Measurements from ENCODE around the gene VMAC. TPM values are rescaled to one million over a fixed set of nuclear protein-coding genes. Genes with fewer than 3 reads are reported as not detected.

The VMAC gene
- total and polyA plus RNA-seq, 2 of the 13 experiments (the other 11 are each of a cell fraction or from before 2014, with no cell fraction given), result 2.4 TPM

DNA sequence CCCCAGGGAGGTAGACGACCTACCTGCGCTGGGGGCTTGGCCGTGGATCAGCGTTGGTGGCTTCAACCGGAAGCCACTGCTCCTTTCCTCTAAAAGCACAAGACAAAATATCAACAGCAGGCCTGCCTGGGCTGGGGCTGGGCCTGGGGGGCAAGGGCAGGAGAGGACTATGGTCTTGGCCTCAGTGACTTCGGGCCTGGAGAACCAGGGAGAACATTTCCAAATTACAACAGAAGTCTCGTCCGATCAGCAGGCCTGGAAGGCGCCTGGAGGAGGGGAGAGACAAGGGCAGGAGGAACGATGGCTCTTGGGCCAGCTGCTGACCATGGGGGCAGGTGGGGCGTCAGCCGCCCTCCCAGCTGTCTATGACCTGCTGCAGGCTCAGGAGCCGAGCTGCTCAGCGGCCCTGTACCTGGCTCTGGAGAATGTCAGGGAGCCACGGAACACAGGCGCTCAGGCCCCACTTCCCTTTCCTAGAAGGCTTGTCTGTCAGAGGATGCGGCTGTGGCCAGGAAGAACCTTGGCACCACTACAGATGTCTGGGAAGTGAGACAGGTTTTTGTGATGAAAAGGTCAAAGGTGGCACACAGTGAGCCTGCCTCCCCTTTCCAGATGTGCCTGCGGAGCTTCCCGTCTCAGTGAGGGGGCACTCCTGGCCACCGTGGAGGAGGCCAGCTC is 28.9 kb downstream of the VMAC start (continued):
- no peak for TF ChIP-seq AFF4 (CRISPR knock-in tag; IDR thresholded peaks at IDR 0.05)
- no peak for TF ChIP-seq ZNF503 (CRISPR knock-in tag; IDR thresholded peaks at IDR 0.05)
- TF ChIP-seq ZNF782 (CRISPR knock-in tag; IDR thresholded peaks at IDR 0.05; ENCODE audit: borderline replicate concordance), result no peak
- TF ChIP-seq CREB1 (IDR thresholded peaks at IDR 0.05), result no peak
- no peak for TF ChIP-seq CREB1 (CRISPR knock-in tag; IDR thresholded peaks at IDR 0.05)
- TF ChIP-seq PTBP1 (IDR thresholded peaks at IDR 0.05; ENCODE audit: low read depth, low read length, poor library complexity, severe bottlenecking), result no peak

GRCh38 chr19:5934069-5934401 is 29.4 kb downstream of the VMAC start:
- BruUV-seq (replicated peaks), result no TSS peak
- peaks cover 31% of the 10 kb centered on the region for H3K79me2 ChIP-seq (ENCODE audit: insufficient read depth, low read length)
- ChIA-PET CTCF (ENCODE audit: low intra/inter-chr PET ratio, low total read pairs) (no interaction called here), POLR2A (interaction anchor here (0.5 to 1.1 kb wide), 2 partner anchors 10 to 21 kb away, joined by 3 read pairs; no protein-coding TSS in a partner anchor)
- intact Hi-C loops (cut with micrococcal nuclease; ENCODE audit: unreplicated experiment) (no loop called here), in situ Hi-C loops (cut with HindIII; ENCODE audit: extremely low pct_ligation_motif_present, low pct_unique_long_range_greater_than_20kb) (no loop called here)
- H3K4me2 ChIP-seq (ENCODE audit: low read depth, low read length), result no peak overlapping the region
- H3K9me3 ChIP-seq (ENCODE audit: low read length), result no peaks in the 10 kb centered on the region
- DNase-seq (ENCODE audit: low spot score) (no peak), FAIRE-seq (no peak), ATAC-seq (no peak)
- no peaks in the 10 kb centered on the region for H3K27me3 ChIP-seq (ENCODE audit: control insufficient read depth in 1 of 2, insufficient read depth in 2 of 2, low read length in 2 of 2)
- H2AFZ ChIP-seq (ENCODE audit: low read length), result no peak overlapping the region
- H3K27ac ChIP-seq (ENCODE audit: extremely low read length, insufficient read depth, low read length), result no peak overlapping the region
- H3K4me3 ChIP-seq (replicated peaks in 1 of 3; ENCODE audit: insufficient read depth in 1 of 3, low read depth in 2 of 3, low read length in 3 of 3), result no peak overlapping the region
- no peak overlapping the region for H3K9ac ChIP-seq (ENCODE audit: insufficient read depth, low read depth, low read length)
- 96% methylated on average over 5 of the region's 5 CpGs for WGBS (ENCODE audit: low lambda C conversion rate)
- peaks cover 36% of the 10 kb centered on the region; the same call in 1 of the 2 replicates for H4K20me1 ChIP-seq (ENCODE audit: insufficient read depth, low read length)
- peaks cover 54 to 87% of the 10 kb centered on the region in 2 experiments for H3K36me3 ChIP-seq (replicated peaks in 1 of 2; ENCODE audit: control insufficient read depth in 1 of 2, insufficient read depth in 2 of 2, low read length in 2 of 2)
- no peaks in the 10 kb centered on the region for H3K4me1 ChIP-seq (ENCODE audit: insufficient read depth, low read length)
- TF ChIP-seq ZSCAN20 (CRISPR knock-in tag; IDR thresholded peaks at IDR 0.05; ENCODE audit: borderline replicate concordance) (no peak), ZNF430 (CRISPR knock-in tag; IDR thresholded peaks at IDR 0.05) (no peak), ZNF577 (CRISPR knock-in tag; IDR thresholded peaks at IDR 0.05; ENCODE audit: borderline replicate concordance, low read depth) (no peak), ZFP36L2 (CRISPR knock-in tag; IDR thresholded peaks at IDR 0.05) (no peak), SOX6 (IDR thresholded peaks at IDR 0.05) (no peak), SOX6 (CRISPR knock-in tag; IDR thresholded peaks at IDR 0.05) (no peak), ZBTB8A (CRISPR knock-in tag; IDR thresholded peaks at IDR 0.05; ENCODE audit: borderline replicate concordance, low read depth) (no peak), CENPT (CRISPR knock-in tag; IDR thresholded peaks at IDR 0.05; ENCODE audit: low read depth) (no peak), ZNF326 (CRISPR knock-in tag; IDR thresholded peaks at IDR 0.05; ENCODE audit: borderline replicate concordance) (no peak), FOXA3 (CRISPR knock-in tag; IDR thresholded peaks at IDR 0.05) (no peak), POLR2AphosphoS2 (IDR thresholded peaks at IDR 0.05; ENCODE audit: low read depth, low read length) (no peak), JUNB (CRISPR knock-in tag; IDR thresholded peaks at IDR 0.05; ENCODE audit: borderline replicate concordance) (no peak), THAP8 (CRISPR knock-in tag; IDR thresholded peaks at IDR 0.05; ENCODE audit: borderline replicate concordance) (no peak)
